HFFc6 (cell line): ENCODE data around the gene SEPTIN10. TPM values are rescaled to one million over a fixed set of nuclear protein-coding genes. Genes with fewer than 3 reads are reported as not detected.

ENCODE experiments used
- total RNA-seq, 6 experiments: library from RNA; stranded (reverse); fragmentation: NEBNext Ultra II Directional; extraction: Animal tissue kit (Norgen Biotek cat#: 25700); gene quantifications; 2 replicates in 1 of 6; 3 replicates in 5 of 6; pipeline ENCODE4 v1.2.3, GENCODE V29; 2021

Gene SEPTIN10
- total RNA-seq, 6 experiments from 2014 or later, result 102 to 127 (median 114) TPM

Other genes starting within 250 kb of the SEPTIN10 start
- gene SOWAHC, start 398 bp upstream of the SEPTIN10 start, total RNA-seq, result 10 to 100 TPM in 4 of 6 experiments, 1 to 10 TPM in 2; 9.4 to 12.3 (median 10.4) TPM
- gene RGPD5, start 180.3 kb upstream of the SEPTIN10 start, total RNA-seq, result 10 to 100 TPM; 14.5 to 22.4 (median 17.4) TPM